ENCODE results near the gene ATF7IP2. TPM values are rescaled to one million over a fixed set of nuclear protein-coding genes. Genes with fewer than 3 reads are reported as not detected.

The ATF7IP2 gene
- polyA plus RNA-seq, 1 experiment, result 6.3 TPM

DNA sequence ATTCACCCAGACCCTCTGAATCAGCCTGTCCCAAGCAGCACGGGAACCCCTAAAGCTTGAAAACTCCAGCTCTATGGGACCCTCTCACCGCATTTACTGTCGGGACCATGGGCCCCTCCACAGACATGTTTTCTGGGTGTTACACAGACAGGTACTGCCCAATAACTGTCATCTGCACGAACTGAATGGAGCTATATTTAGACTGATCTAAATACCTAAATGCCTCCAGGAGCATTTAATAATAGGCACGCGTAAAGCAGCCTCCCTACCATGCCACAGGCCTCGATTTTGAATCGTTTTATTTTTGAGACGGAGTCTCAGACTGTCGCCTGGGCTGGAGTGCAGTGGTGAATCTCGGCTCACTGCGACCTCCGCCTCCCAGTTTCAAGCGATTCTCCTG, 144.8 kb downstream of the ATF7IP2 start:
- no peak overlapping the region for H3K27ac ChIP-seq (ENCODE audit: low read depth, low read length)
- no peaks in the 10 kb centered on the region for H3K9me3 ChIP-seq (ENCODE audit: control insufficient read depth, insufficient read depth, low read length)
- H3K4me3 ChIP-seq (ENCODE audit: low read depth, low read length), result no peak overlapping the region
- ChIA-PET POLR2A (no interaction called here), CTCF (interaction anchor here (0.9 to 2.3 kb wide), 4 partner anchors 9 to 213 kb away, joined by 3 to 6 read pairs (median 4); no protein-coding TSS in a partner anchor)
- H3K27me3 ChIP-seq (ENCODE audit: control insufficient read depth, insufficient read depth, low read length), result no peaks in the 10 kb centered on the region
- TF ChIP-seq, protein P1, sequence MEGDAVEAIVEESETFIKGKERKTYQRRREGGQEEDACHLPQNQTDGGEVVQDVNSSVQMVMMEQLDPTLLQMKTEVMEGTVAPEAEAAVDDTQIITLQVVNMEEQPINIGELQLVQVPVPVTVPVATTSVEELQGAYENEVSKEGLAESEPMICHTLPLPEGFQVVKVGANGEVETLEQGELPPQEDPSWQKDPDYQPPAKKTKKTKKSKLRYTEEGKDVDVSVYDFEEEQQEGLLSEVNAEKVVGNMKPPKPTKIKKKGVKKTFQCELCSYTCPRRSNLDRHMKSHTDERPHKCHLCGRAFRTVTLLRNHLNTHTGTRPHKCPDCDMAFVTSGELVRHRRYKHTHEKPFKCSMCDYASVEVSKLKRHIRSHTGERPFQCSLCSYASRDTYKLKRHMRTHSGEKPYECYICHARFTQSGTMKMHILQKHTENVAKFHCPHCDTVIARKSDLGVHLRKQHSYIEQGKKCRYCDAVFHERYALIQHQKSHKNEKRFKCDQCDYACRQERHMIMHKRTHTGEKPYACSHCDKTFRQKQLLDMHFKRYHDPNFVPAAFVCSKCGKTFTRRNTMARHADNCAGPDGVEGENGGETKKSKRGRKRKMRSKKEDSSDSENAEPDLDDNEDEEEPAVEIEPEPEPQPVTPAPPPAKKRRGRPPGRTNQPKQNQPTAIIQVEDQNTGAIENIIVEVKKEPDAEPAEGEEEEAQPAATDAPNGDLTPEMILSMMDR (IDR thresholded peaks at IDR 0.05; ENCODE audit: low read depth, low read length), result no peak
- DNase-seq (ENCODE audit: low read depth, low spot score), result no peak

DNA sequence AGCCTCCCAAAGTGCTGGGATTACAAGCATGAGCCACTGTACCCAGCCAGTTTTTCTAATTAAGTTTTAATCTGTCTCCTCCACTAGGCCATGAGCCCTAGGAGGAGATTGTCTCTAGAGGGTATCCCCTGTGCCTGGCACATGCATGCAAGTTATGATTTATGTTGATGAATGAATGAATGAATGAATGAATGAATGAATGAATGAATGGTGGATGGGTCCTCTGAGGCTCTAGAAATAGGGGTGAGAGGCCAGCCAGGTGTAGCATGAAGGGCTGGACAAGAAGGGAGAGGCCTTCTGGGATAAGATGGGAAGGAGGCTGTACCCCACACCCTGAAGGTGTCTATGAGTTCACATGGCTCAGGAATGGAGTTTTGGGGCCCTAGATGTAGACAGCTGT, 145.7 kb downstream of the ATF7IP2 start:
- no peaks in the 10 kb centered on the region for H3K9me3 ChIP-seq (ENCODE audit: control insufficient read depth, insufficient read depth, low read length)
- H3K27me3 ChIP-seq (ENCODE audit: control insufficient read depth, insufficient read depth, low read length), result no peaks in the 10 kb centered on the region
- H3K4me3 ChIP-seq (ENCODE audit: low read depth, low read length), result no peak overlapping the region
- TF ChIP-seq, protein P1 (IDR thresholded peaks at IDR 0.05; ENCODE audit: low read depth, low read length), result no peak
- POLR2A ChIA-PET, result no interaction called here
- CTCF ChIA-PET, result interaction anchor here (2.3 kb wide), 1 partner anchor 17 kb away, joined by 6 read pairs; no protein-coding TSS in a partner anchor
- no peak for DNase-seq (ENCODE audit: low read depth, low spot score)
- no peak overlapping the region for H3K27ac ChIP-seq (ENCODE audit: low read depth, low read length)

Small RNAs within 50 kb of the gene (small RNA-seq; reads per million reads assigned to genes)
- not detected for gene RNU6-633P (ENCODE audit: insufficient read length, low read depth)

Other genes with a start within 250 kb of the ATF7IP2 start
- gene GRIN2A, start 203.6 kb upstream of the ATF7IP2 start, polyA plus RNA-seq (2011; rRNA removed), result not detected in 2 replicates
- gene EMP2, start 194.5 kb downstream of the ATF7IP2 start, polyA plus RNA-seq (2011; rRNA removed), result 15.1 and 15.2 TPM in 2 replicates